ENCODE results near the gene COL9A3.

DNA sequence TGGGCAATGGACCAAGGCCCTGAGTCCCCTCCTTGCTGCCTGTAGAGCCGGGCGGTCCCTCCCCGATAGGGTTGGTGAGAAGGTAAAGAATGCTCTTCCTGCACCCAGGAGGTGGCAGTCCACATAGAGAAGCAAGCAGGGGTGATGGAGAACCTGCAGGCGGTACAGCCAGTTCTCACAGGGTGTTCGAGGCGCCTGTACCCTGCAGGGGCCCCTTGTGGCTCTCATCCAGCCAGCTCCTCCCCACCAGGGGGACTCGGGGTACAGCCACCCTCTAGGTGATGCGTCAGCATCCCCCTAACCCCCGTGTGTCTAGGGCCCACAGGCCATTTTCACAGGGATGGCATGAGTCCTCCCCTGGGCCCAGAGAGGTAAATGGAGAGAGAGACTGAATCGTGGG is 5.1 kb upstream of the COL9A3 start:
- TF ChIP-seq POLR2AphosphoS5 (IDR thresholded peaks at IDR 0.05) (no peak), POLR2A (IDR thresholded peaks at IDR 0.05) (no peak), CTCF (IDR thresholded peaks at IDR 0.05) (no peak), EP300 (IDR thresholded peaks at IDR 0.05; ENCODE audit: low read depth) (no peak)

All from transverse colon (tissue), 4 donors.